OCI-LY3 (cell line): Measurements from ENCODE around the gene KCNH2.

Experiments
- H2AFZ ChIP-seq: fragments of 200-600, 300-600 bp; shearing (Covaris generic); 2 replicates; pipeline ENCODE4 v1.6.0; 2014; ENCODE audit warnings: antibody characterized with exemption, low read depth, low read length
- H3K27ac ChIP-seq: fragments of 200-600, 300-600 bp; sonication (generic); 2 replicates; pipeline ENCODE4 v1.5.1; 2014; ENCODE audit warnings: mild to moderate bottlenecking, low read length, moderate library complexity, mixed read lengths
- H3K27me3 ChIP-seq: fragments of 200-600, 300-600 bp; sonication (generic); 2 replicates; pipeline ENCODE4 v1.6.1; 2014; ENCODE audit warnings: low read depth, low read length, mixed read lengths
- H3K36me3 ChIP-seq: fragments of 200-600, 300-600 bp; sonication (generic); replicated peaks from 2 replicates; pipeline ENCODE3; 2014; ENCODE audit warnings: low read depth, low read length, mixed read lengths
- H3K4me1 ChIP-seq: fragments of 300-600, 200-600 bp; sonication (generic); 2 replicates; pipeline ENCODE4 v1.6.1; 2014; ENCODE audit warnings: low read length, mixed read lengths
- H3K4me2 ChIP-seq: fragments of 200-600, 300-600 bp; sonication (generic); 2 replicates; pipeline ENCODE4 v1.6.1; 2014; ENCODE audit warnings: low read length, mixed read lengths
- H3K4me3 ChIP-seq: fragments of 300-600, 200-600 bp; sonication (generic); 2 replicates; pipeline ENCODE4 v1.5.1; 2014; ENCODE audit warnings: antibody characterized with exemption, mild to moderate bottlenecking, low read length, moderate library complexity
- H3K79me2 ChIP-seq: fragments of 300-600, 200-600 bp; shearing (Covaris generic); 2 replicates; pipeline ENCODE4 v1.6.1; 2014; ENCODE audit warnings: mild to moderate bottlenecking, low read length, mixed read lengths
- H3K9ac ChIP-seq: fragments of 300-600, 200-600 bp; shearing (Covaris generic); 2 replicates; pipeline ENCODE4 v1.6.0; 2014; ENCODE audit warnings: mild to moderate bottlenecking, low read length, moderate library complexity
- H3K9me3 ChIP-seq: fragments of 200-600, 300-600 bp; shearing (Covaris generic); 2 replicates; pipeline ENCODE4 v1.6.1; 2014; ENCODE audit warnings: low read length, mixed read lengths; ENCODE audit not compliant: insufficient read depth
- H4K20me1 ChIP-seq: fragments of 200-600, 300-600 bp; sonication (generic); 2 replicates; pipeline ENCODE4 v1.6.1; 2016; ENCODE audit warnings: low read length, mixed read lengths; ENCODE audit not compliant: insufficient read depth
- CTCF ChIP-seq: fragments of 200-600, 300-600 bp; sonication (generic); IDR thresholded peaks from 2 replicates; pipeline ENCODE4 v1.5.1; 2014; ENCODE audit warnings: antibody characterized with exemption, low read length, low read depth
- EZH2phosphoT487 ChIP-seq: fragments of 200-600 bp; shearing (Covaris generic); IDR thresholded peaks from 2 replicates; pipeline ENCODE4 v1.6.1; 2018; ENCODE audit warnings: antibody characterized with exemption, mixed run types, low read depth

The KCNH2 gene

GRCh38 chr7:150918378-150918777 lies 59.7 kb downstream of the KCNH2 start:
- Histone ChIP-seq H3K4me2 (peak overlapping the region; percentile 22; the same call in 1 of the 2 replicates), H4K20me1 (no peaks in the 10 kb centered on the region), H3K27me3 (peaks cover 50% of the 10 kb centered on the region), H3K27ac (no peak overlapping the region), H2AFZ (no peak overlapping the region), H3K9me3 (no peaks in the 10 kb centered on the region), H3K9ac (no peak overlapping the region), H3K4me1 (peaks cover 5% of the 10 kb centered on the region), H3K79me2 (no peaks in the 10 kb centered on the region), H3K4me3 (no peak overlapping the region), H3K36me3 (no peaks in the 10 kb centered on the region)
- no peak for TF ChIP-seq EZH2phosphoT487

- Histone ChIP-seq H3K27me3 (peaks cover 54% of the 10 kb centered on the region), H3K9me3 (no peaks in the 10 kb centered on the region), H3K36me3 (no peaks in the 10 kb centered on the region), H2AFZ (no peak overlapping the region), H3K4me1 (peaks cover 5% of the 10 kb centered on the region), H3K79me2 (no peaks in the 10 kb centered on the region), H3K4me2 (no peak overlapping the region; the same call in 1 of the 2 replicates), H3K27ac (no peak overlapping the region), H4K20me1 (no peaks in the 10 kb centered on the region), H3K9ac (no peak overlapping the region), H3K4me3 (no peak overlapping the region)
- no peak for TF ChIP-seq EZH2phosphoT487
- TF ChIP-seq CTCF, result no peak
Measured at GRCh38 chr7:150917969-150918368, 60.2 kb downstream of the KCNH2 start.

- Histone ChIP-seq H3K9ac (no peak overlapping the region), H4K20me1 (no peaks in the 10 kb centered on the region), H3K9me3 (no peaks in the 10 kb centered on the region), H3K4me2 (no peak overlapping the region), H3K4me1 (peaks cover 5% of the 10 kb centered on the region), H3K79me2 (no peaks in the 10 kb centered on the region), H3K27ac (no peak overlapping the region), H3K27me3 (peaks cover 56% of the 10 kb centered on the region), H2AFZ (no peak overlapping the region), H3K36me3 (no peaks in the 10 kb centered on the region), H3K4me3 (no peak overlapping the region)
- TF ChIP-seq CTCF, result no peak
- TF ChIP-seq EZH2phosphoT487, result no peak
Measured at GRCh38 chr7:150916670-150917069, 61.5 kb downstream of the KCNH2 start.

- Histone ChIP-seq H3K36me3 (no peaks in the 10 kb centered on the region), H3K4me1 (peaks cover 5% of the 10 kb centered on the region), H3K79me2 (no peaks in the 10 kb centered on the region), H3K4me3 (no peak overlapping the region), H3K9me3 (no peaks in the 10 kb centered on the region), H3K27me3 (peaks cover 56% of the 10 kb centered on the region), H3K27ac (no peak overlapping the region), H3K9ac (no peak overlapping the region), H3K4me2 (no peak overlapping the region), H2AFZ (no peak overlapping the region), H4K20me1 (no peaks in the 10 kb centered on the region)
- TF ChIP-seq EZH2phosphoT487, result no peak
- no peak for TF ChIP-seq CTCF
Measured at GRCh38 chr7:150914966-150915365, 63.2 kb downstream of the KCNH2 start.

- TF ChIP-seq CTCF (no peak), EZH2phosphoT487 (no peak)
- peaks cover 48% of the 10 kb centered on the region for H3K27me3 ChIP-seq
Measured at GRCh38 chr7:150914196-150914595, 63.9 kb downstream of the KCNH2 start.

More at GRCh38 chr7:150914196-150914595, 63.9 kb downstream of the KCNH2 start:
- Histone ChIP-seq H3K27ac (no peak overlapping the region), H3K4me2 (no peak overlapping the region), H3K4me3 (no peak overlapping the region), H3K36me3 (no peaks in the 10 kb centered on the region), H3K9me3 (no peaks in the 10 kb centered on the region), H3K79me2 (no peaks in the 10 kb centered on the region), H3K9ac (no peak overlapping the region), H4K20me1 (no peaks in the 10 kb centered on the region), H2AFZ (no peak overlapping the region), H3K4me1 (peaks cover 5% of the 10 kb centered on the region)
